ENCODE measurements around the gene CXCL16. TPM values are rescaled to one million over a fixed set of nuclear protein-coding genes. Genes with fewer than 3 reads are reported as not detected.

CXCL16 gene, protein sequence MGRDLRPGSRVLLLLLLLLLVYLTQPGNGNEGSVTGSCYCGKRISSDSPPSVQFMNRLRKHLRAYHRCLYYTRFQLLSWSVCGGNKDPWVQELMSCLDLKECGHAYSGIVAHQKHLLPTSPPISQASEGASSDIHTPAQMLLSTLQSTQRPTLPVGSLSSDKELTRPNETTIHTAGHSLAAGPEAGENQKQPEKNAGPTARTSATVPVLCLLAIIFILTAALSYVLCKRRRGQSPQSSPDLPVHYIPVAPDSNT
- 15.0 to 20.2 TPM (median 18.3 TPM) in 5 replicates for total RNA-seq (2022; extraction: Qiagen RNA extraction; ENCODE audit: low read depth)

DNA sequence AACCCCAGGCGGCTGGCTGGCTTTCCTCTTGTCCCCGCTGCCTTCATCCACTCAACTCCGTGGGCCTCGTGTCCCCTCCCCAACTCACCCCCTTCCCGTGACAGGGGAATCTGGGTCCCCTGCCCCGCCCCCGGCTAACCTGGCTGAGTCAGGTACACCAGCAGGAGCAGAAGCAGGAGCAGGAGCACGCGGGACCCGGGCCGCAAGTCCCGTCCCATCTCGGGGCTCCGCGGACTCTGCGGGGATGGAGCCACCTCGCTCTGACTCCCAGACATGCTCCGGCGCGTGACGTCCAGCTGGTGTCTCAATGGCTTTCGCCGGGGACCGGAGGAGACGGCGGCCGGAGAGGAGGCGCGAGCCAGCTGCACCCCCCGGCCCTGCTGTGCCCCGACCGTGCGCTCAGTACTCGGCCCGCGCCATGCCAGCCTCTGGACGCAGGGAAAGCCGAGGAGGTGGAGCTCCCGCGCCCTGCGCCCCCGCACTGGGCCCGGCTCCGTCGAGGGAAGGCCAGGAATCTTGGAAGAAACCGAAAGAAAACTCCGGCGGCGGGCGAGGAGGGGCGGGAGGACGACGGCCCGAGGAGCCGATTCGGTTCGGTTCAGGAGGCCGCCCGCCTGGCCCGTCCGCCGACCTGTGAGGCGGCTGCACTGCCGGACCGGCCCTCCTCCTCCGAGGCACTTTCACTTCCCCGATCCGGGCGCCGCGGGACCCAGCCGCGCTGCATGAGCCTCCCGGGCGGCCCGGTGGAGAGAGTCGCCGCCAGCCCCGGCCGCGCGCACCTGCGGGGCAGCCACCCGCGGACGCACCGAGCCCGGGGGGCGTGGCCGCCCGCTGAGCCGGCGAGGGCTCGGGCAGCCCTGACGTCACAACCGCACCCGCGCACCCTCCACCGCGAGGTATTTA lies at the start of gene CXCL16, which contains the start of gene ZMYND15:
CXCL16 (minus strand) TSS at position 807 of the 903 bp plus-strand sequence; CDS start at position 218, 589 bp downstream.
ZMYND15 (plus strand) TSS at position 712 of the 903 bp plus-strand sequence. CDS start 716 bp downstream, outside the sequence.

DNA sequence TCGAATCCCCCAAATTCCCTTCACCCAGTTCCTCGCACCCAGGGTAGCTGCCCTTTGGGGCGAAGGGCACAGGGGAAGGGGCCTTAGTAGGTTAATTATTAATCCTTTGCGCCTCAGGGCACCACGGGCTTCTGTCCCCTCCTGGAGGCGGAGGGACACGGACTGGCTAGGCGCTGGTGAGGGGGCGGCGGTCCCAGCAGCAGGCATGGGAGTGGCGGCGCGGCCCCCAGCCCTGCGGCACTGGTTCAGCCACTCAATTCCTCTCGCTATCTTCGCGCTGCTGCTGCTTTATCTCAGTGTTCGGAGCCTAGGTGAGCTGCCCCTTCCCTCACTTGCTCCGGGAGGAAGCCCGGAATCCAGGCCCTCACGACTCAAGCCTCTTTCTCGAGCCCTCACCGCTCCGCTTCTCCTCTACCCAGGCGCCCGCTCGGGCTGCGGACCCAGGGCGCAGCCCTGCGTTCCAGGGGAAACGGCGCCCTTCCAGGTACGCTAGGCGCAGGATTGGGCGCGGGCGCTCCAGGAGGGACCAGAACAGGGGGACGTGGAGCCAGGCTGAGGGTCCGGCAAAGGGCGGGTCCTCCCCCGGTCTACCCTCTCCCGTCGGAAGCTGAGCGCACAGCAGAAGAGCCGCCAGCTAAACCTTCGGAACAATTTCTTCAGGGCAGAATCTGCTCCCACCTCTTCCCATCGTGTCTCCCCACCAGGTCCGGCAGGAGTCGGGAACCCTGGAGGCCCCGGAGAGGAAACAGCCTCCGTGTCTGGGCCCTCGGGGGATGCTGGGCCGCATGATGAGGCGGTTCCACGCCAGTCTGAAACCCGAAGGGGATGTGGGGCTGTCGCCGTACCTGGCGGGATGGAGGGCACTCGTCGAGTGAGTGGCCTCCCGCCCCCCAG lies 49.3 kb upstream of the CXCL16 start, which contains the start of gene GLTPD2:
GLTPD2 (plus strand) TSS at position 158 of the 894 bp plus-strand sequence; CDS start at position 206, 48 bp downstream.

DNA sequence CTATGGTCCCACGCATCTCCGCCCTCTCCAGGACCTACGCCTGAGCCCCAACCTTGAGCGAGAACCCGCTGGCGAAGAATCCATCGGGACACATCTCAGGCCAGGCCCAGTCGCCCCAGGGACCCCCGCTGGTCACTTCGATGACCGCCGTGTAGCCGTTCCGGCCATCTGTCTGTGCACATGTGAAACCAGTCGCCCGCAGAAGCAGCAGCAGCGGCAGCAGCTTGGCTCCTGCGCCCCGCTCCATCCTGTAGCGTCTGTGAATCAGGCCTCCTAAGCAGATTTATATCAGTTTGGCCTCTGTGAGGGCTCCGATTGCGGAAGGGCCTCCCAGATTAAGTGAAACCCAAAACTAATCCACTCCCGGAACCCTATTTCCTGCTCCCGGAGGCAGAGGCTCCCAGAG lies 46.4 kb upstream of the CXCL16 start, which contains the start of gene VMO1:
VMO1 (minus strand) TSS at position 259 of the 406 bp plus-strand sequence; CDS start at position 247, 12 bp downstream.

DNA sequence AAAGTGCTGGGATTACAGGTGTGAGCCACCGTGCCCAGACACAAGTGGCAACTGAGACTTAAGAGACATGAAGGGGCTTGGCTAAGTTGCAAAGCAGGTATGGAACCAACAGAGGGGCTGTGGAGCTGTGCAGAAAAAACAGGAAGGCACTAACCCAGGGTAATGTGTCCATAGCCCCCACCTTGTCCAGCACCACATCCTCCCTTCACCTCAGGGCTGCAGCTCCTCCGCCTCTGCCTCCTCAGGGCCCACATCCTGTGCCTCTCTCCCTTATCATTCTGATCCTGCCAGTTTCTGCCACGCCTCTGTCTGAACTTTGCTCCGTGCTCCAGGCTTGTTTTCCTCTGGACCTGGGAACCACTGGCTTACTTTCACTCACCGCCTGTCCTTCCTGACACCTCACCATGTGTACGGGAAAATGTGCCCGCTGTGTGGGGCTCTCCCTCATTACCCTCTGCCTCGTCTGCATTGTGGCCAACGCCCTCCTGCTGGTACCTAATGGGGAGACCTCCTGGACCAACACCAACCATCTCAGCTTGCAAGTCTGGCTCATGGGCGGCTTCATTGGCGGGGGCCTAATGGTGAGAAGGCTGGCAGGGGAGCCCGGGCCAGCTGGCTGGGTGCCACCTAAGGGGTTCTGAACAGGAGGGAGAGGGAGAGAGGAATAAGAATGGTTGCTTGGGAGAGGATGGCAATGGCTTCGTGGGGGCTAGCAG lies 31.9 kb upstream of the CXCL16 start, which contains the start of gene TM4SF5:
TM4SF5 (plus strand) TSS at position 368 of the 716 bp plus-strand sequence; CDS start at position 405, 37 bp downstream.

DNA sequence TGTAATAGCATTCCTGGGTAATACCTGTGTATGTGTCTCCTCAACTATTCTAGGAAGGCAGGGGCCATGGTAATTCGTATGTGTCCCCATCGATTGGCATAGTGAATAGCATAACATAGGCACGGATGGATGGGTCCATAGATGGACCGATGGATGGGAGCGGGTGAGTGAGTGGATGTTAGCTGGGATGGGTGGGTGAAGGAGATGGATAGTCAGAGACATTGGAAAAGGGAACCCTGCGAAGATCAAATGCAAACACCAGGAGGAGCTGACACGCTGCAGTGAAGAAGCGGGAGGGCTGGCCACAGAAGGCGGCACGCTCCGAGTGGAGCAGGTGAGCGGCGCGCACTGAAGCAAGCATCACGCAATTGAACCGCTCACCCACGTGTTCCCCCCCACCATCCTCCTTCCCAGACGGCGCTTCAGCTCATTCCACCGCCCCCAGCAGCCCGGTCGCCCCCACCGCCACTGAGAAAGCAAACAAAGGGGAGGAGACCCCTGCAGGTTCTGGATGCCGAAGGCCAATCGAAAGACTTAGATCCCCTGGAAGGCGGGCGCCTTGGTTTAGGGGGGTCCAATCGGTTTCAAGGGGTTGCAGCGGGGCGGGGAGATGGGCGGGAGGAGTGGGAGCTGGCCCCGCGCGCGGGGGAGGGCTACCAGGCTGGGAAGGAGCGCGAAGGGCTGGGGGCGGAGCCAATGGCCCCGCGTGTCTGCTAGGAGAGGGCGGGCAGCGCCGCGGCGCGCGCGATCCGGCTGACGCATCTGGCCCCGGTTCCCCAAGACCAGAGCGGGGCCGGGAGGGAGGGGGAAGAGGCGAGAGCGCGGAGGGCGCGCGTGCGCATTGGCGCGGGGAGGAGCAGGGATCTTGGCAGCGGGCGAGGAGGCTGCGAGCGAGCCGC lies 29.7 kb downstream of the CXCL16 start, which contains the start of gene ARRB2:
ARRB2 (plus strand) TSS at position 839 of the 899 bp plus-strand sequence. CDS start 90 bp downstream, outside the sequence.

Other genes with a start within 250 kb of the CXCL16 start
- gene SPNS2, start 241.0 kb downstream of the CXCL16 start, total RNA-seq (2022; extraction: Qiagen RNA extraction; ENCODE audit: low read depth), result 6.7 to 14.2 TPM (median 10.1 TPM) in 5 replicates
- gene MYBBP1A, start 184.5 kb downstream of the CXCL16 start, total RNA-seq (2022; extraction: Qiagen RNA extraction; ENCODE audit: low read depth), result 101 to 127 TPM (median 114 TPM) in 5 replicates
- 0.08 TPM in 1 of 5 replicates, not detected in the others for gene GGT6, start 179.4 kb downstream of the CXCL16 start, total RNA-seq (2022; extraction: Qiagen RNA extraction; ENCODE audit: low read depth)
- gene SMTNL2, start 155.4 kb downstream of the CXCL16 start, total RNA-seq (2022; extraction: Qiagen RNA extraction; ENCODE audit: low read depth), result 0.21 to 1.9 TPM (median 1.0 TPM) in 5 replicates
- gene ALOX15, start 98.2 kb downstream of the CXCL16 start, total RNA-seq (2022; extraction: Qiagen RNA extraction; ENCODE audit: low read depth), result 0.06 to 0.14 TPM (median 0.10 TPM) in 4 of 5 replicates, not detected in the other
- gene PELP1, start 35.8 kb downstream of the CXCL16 start, total RNA-seq (2022; extraction: Qiagen RNA extraction; ENCODE audit: low read depth), result 68.7 to 88.2 TPM (median 76.7 TPM) in 5 replicates
- gene ARRB2, start 29.3 kb downstream of the CXCL16 start, total RNA-seq (2022; extraction: Qiagen RNA extraction; ENCODE audit: low read depth), result 51.9 to 68.9 TPM (median 63.3 TPM) in 5 replicates
- 40.9 to 46.9 TPM (median 43.8 TPM) in 5 replicates for gene MED11, start 8.5 kb downstream of the CXCL16 start, total RNA-seq (2022; extraction: Qiagen RNA extraction; ENCODE audit: low read depth)
- gene ZMYND15, start 95 bp downstream of the CXCL16 start, total RNA-seq (2022; extraction: Qiagen RNA extraction; ENCODE audit: low read depth), result 0.41 to 0.86 TPM (median 0.60 TPM) in 5 replicates
- gene TM4SF5, start 32.0 kb upstream of the CXCL16 start, total RNA-seq (2022; extraction: Qiagen RNA extraction; ENCODE audit: low read depth), result 0.31 to 1.2 TPM (median 0.64 TPM) in 5 replicates
- gene VMO1, start 46.4 kb upstream of the CXCL16 start, total RNA-seq (2022; extraction: Qiagen RNA extraction; ENCODE audit: low read depth), result 0.47 to 1.5 TPM (median 1.3 TPM) in 4 of 5 replicates, not detected in the other
- gene GLTPD2, start 49.0 kb upstream of the CXCL16 start, total RNA-seq (2022; extraction: Qiagen RNA extraction; ENCODE audit: low read depth), result not detected in 5 replicates
- gene PSMB6, start 56.2 kb upstream of the CXCL16 start, total RNA-seq (2022; extraction: Qiagen RNA extraction; ENCODE audit: low read depth), result 443 to 508 TPM (median 482 TPM) in 5 replicates
- gene PLD2, start 67.2 kb upstream of the CXCL16 start, total RNA-seq (2022; extraction: Qiagen RNA extraction; ENCODE audit: low read depth), result 20.0 to 27.5 TPM (median 25.1 TPM) in 5 replicates
- 49.3 to 64.6 TPM (median 56.6 TPM) in 5 replicates for gene MINK1, start 93.4 kb upstream of the CXCL16 start, total RNA-seq (2022; extraction: Qiagen RNA extraction; ENCODE audit: low read depth)
- gene C17orf107, start 159.6 kb upstream of the CXCL16 start, total RNA-seq (2022; extraction: Qiagen RNA extraction; ENCODE audit: low read depth), result 0.17 to 0.29 TPM (median 0.28 TPM) in 5 replicates
- gene CHRNE, start 163.2 kb upstream of the CXCL16 start, total RNA-seq (2022; extraction: Qiagen RNA extraction; ENCODE audit: low read depth), result 0.07 to 0.21 TPM (median 0.08 TPM) in 4 of 5 replicates, not detected in the other
- gene GP1BA, start 192.3 kb upstream of the CXCL16 start, total RNA-seq (2022; extraction: Qiagen RNA extraction; ENCODE audit: low read depth), result not detected in 5 replicates
- gene SLC25A11, start 200.1 kb upstream of the CXCL16 start, total RNA-seq (2022; extraction: Qiagen RNA extraction; ENCODE audit: low read depth), result 65.3 to 82.3 TPM (median 72.2 TPM) in 5 replicates
- gene RNF167, start 200.3 kb upstream of the CXCL16 start, total RNA-seq (2022; extraction: Qiagen RNA extraction; ENCODE audit: low read depth), result 93.0 to 144 TPM (median 121 TPM) in 5 replicates
- 2,001 to 2,972 TPM (median 2,479 TPM) in 5 replicates for gene PFN1, start 208.6 kb upstream of the CXCL16 start, total RNA-seq (2022; extraction: Qiagen RNA extraction; ENCODE audit: low read depth)
- gene ENO3, start 211.2 kb upstream of the CXCL16 start, total RNA-seq (2022; extraction: Qiagen RNA extraction; ENCODE audit: low read depth), result 51.2 to 61.4 TPM (median 55.7 TPM) in 5 replicates
- gene SPAG7, start 227.9 kb upstream of the CXCL16 start, total RNA-seq (2022; extraction: Qiagen RNA extraction; ENCODE audit: low read depth), result 69.9 to 87.4 TPM (median 71.4 TPM) in 5 replicates
- 22.0 to 37.9 TPM (median 31.6 TPM) in 5 replicates for gene CAMTA2, start 247.7 kb upstream of the CXCL16 start, total RNA-seq (2022; extraction: Qiagen RNA extraction; ENCODE audit: low read depth)

Measured in A549 treated with DMSO at 1 μM for 4 hours (cell line).